GM12878 (cell line): ENCODE data around the gene GALNT17. TPM values are rescaled to one million over a fixed set of nuclear protein-coding genes. Genes with fewer than 3 reads are reported as not detected.

Experiments used
- ATAC-seq: fragments of 200-7000 bp; cut with Tn5 transposase; 3 replicates; pipeline ENCODE4 v1.9.1; 2020; ENCODE audit warnings: mild to moderate bottlenecking, moderate library complexity
- BruUV-seq: library from RNA; stranded (reverse); fragments of 400-500 nt; replicated peaks from 2 replicates; lab custom pipeline; 2021; lab: Mats Ljungman, UMichigan
- CTCF ChIA-PET: fragments of 300-600 bp; sonication (Branson Sonifier 250); formaldehyde crosslinking; extraction: SDS; loops from one replicate; lab custom pipeline; 2021; ENCODE audit warnings: inconsistent platforms; lab: Yijun Ruan, JAX
- POLR2A ChIA-PET: fragments of 350-600 bp; formaldehyde crosslinking; extraction: SDS; loops from one replicate; lab custom pipeline; 2021; ENCODE audit warnings: inconsistent platforms; lab: Charles Lee
- RAD21 ChIA-PET: fragments of 300-600 bp; sonication (Branson Sonifier 250); formaldehyde crosslinking; loops from one replicate; lab custom pipeline; 2023; ENCODE audit warnings: antibody characterized with exemption; ENCODE audit not compliant: unreplicated experiment; lab: Charles Lee
- SMC1A ChIA-PET: fragments of 300-600 bp; sonication (Branson Sonifier 250); formaldehyde crosslinking; loops from one replicate; lab custom pipeline; 2023; ENCODE audit not compliant: unreplicated experiment, uncharacterized antibody; lab: Charles Lee
- DNase-seq: peaks from one replicate; pipeline ENCODE4 v3.0.0-alpha.2; 2011; ENCODE audit warnings: low read depth, low spot score
- FAIRE-seq: peaks from 3 replicates; lab custom pipeline; 2011; peaks lifted over from hg19 to GRCh38; lab: Jason Lieb, UNC
- H2AFZ ChIP-seq: 2 replicates; pipeline ENCODE4 v1.6.0; 2011; ENCODE audit warnings: low read depth, low read length, control low read depth; ENCODE audit not compliant: control insufficient read depth
- H3K27ac ChIP-seq: 2 replicates; pipeline ENCODE4 v1.5.1; 2011; ENCODE audit warnings: control low read depth; ENCODE audit not compliant: control insufficient read depth, insufficient read depth
- H3K27me3 ChIP-seq, 2 experiments: replicated peaks in 1 of 2; 2 replicates each; pipeline versions ENCODE4 v1.6.0 to v1.6.1; 2011; ENCODE audit warnings: low read length in 1 of 2; ENCODE audit not compliant: control insufficient read depth in 2 of 2, insufficient read depth in 2 of 2
- H3K36me3 ChIP-seq, 2 experiments: 2 replicates each; pipeline ENCODE4 v1.5.1; 2011; ENCODE audit warnings: low read length in 1 of 2; ENCODE audit not compliant: control insufficient read depth in 2 of 2, insufficient read depth in 2 of 2
- H3K4me1 ChIP-seq: 2 replicates; pipeline ENCODE4 v1.6.1; 2011; ENCODE audit warnings: mild to moderate bottlenecking, low read length, moderate library complexity, mixed read lengths; ENCODE audit not compliant: control insufficient read depth, insufficient read depth
- H3K4me2 ChIP-seq: 2 replicates; pipeline ENCODE4 v1.6.0; 2011; ENCODE audit warnings: control low read depth; ENCODE audit not compliant: control insufficient read depth, insufficient read depth
- H3K4me3 ChIP-seq: fragments of 200-600 bp; sonication (generic); 2 replicates; pipeline ENCODE4 v1.5.1; 2016
- H3K79me2 ChIP-seq: 2 replicates; pipeline ENCODE4 v1.6.0; 2011; ENCODE audit warnings: low read length; ENCODE audit not compliant: control insufficient read depth, insufficient read depth
- H3K9ac ChIP-seq: 2 replicates; pipeline ENCODE4 v1.8.0; 2011; ENCODE audit warnings: low read length, control low read depth, mixed read lengths; ENCODE audit not compliant: control insufficient read depth, insufficient read depth
- H3K9me3 ChIP-seq: replicated peaks from 3 replicates; pipeline ENCODE4 v1.5.1; 2011; ENCODE audit warnings: mild to moderate bottlenecking, low read length; ENCODE audit not compliant: control insufficient read depth, insufficient read depth
- H4K20me1 ChIP-seq: 2 replicates; pipeline ENCODE4 v1.6.0; 2011; ENCODE audit not compliant: control insufficient read depth, insufficient read depth
- BACH1 ChIP-seq: fragments of 450-650 bp; IDR thresholded peaks from 2 replicates; pipeline ENCODE4 v1.6.1; 2017; ENCODE audit warnings: mild to moderate bottlenecking, borderline replicate concordance
- ESRRA ChIP-seq: IDR thresholded peaks from 2 replicates; pipeline ENCODE4 v1.6.1; 2012; ENCODE audit warnings: mild to moderate bottlenecking, low read length, improper control_type of control experiment
- EZH2 ChIP-seq: IDR thresholded peaks from 2 replicates; pipeline ENCODE4 v1.6.1; 2012; ENCODE audit warnings: low read depth, mild to moderate bottlenecking, control low read depth, inconsistent platforms, low read length, borderline replicate concordance; ENCODE audit not compliant: control insufficient read depth
- KDM1A ChIP-seq: fragments of 200-600 bp; sonication (generic); IDR thresholded peaks from 2 replicates; pipeline ENCODE4 v1.6.1; 2016; ENCODE audit warnings: borderline replicate concordance
- MEF2A ChIP-seq: IDR thresholded peaks from 2 replicates; pipeline ENCODE4 v1.6.1; 2011; ENCODE audit warnings: low read depth, mild to moderate bottlenecking, low read length, moderate library complexity; ENCODE audit not compliant: insufficient read depth
- SIN3A ChIP-seq: IDR thresholded peaks from 2 replicates; pipeline ENCODE4 v1.6.1; 2012; ENCODE audit warnings: low read depth, low read length, improper control_type of control experiment
- SIX5 ChIP-seq: IDR thresholded peaks from 2 replicates; pipeline ENCODE4 v1.6.1; 2011; ENCODE audit warnings: mild to moderate bottlenecking, low read depth, low read length, moderate library complexity; ENCODE audit not compliant: severe bottlenecking
- SPI1 ChIP-seq: IDR thresholded peaks from 2 replicates; pipeline ENCODE4 v1.6.1; 2011; ENCODE audit warnings: low read depth, mild to moderate bottlenecking, low read length, moderate library complexity, borderline replicate concordance; ENCODE audit not compliant: insufficient read depth
- STAT1 ChIP-seq: fragments of 450-650 bp; conservative IDR thresholded peaks from 2 replicates; pipeline ENCODE4 v1.6.1; 2014; ENCODE audit warnings: antibody characterized with exemption, mild to moderate bottlenecking
- ZNF207 ChIP-seq: fragments of 450-650 bp; IDR thresholded peaks from 2 replicates; pipeline ENCODE4 v1.6.1; 2014; ENCODE audit warnings: antibody characterized with exemption, mild to moderate bottlenecking, borderline replicate concordance
- ZNF622 ChIP-seq: fragments of 450-650 bp; IDR thresholded peaks from 2 replicates; pipeline ENCODE4 v1.6.1; 2017; ENCODE audit warnings: mild to moderate bottlenecking, inconsistent platforms
- WGBS: methylation state at CpG from one replicate; pipeline ENCODE4 v1.1.6; 2016; ENCODE audit warnings: low lambda C conversion rate; ENCODE audit not compliant: insufficient replicate concordance, insufficient coverage; ENCODE audit errors: missing lambda C conversion rate; 5-methylcytosine and 5-hydroxymethylcytosine counted together
- in situ Hi-C: fragments of 300-500 bp; cut with MboI; formaldehyde crosslinking; loops from 9 replicates; pipeline ENCODE4 v1.14.3; 2018; ENCODE audit warnings: mixed read lengths
- intact Hi-C: fragments of 100-400 bp; cut with micrococcal nuclease; formaldehyde crosslinking; loops from one replicate; pipeline ENCODE4 v1.14.2; 2022; ENCODE audit not compliant: unreplicated experiment
- polyA plus RNA-seq, 11 experiments: library from polyadenylated mRNA; depleted of rRNA in 4 of 11; unstranded in 6 of 11; stranded (reverse) in 5 of 11; fragments of >200 nt; fragmentation: Nextera tagmentation in 4 of 11; fragmentation: Illumina TruSeq in 1 of 11; extraction: Ambion mirVana in 4 of 11; extraction: Trizol in 1 of 11; gene quantifications; 1 replicate in 1 of 11; 2 replicates in 10 of 11; pipeline versions ENCODE4 v1.2.1 to v1.2.3, GENCODE V29; 2011 to 2016; ENCODE audit warnings: inconsistent platforms in 2 of 11, missing spikeins in 2 of 11, low read depth in 1 of 11
- total RNA-seq, 4 experiments: library from RNA; depleted of rRNA in 3 of 4; stranded (reverse); fragments of >200 nt in 3 of 4; fragmentation: Illumina TruSeq in 1 of 4; extraction: Trizol in 1 of 4; gene quantifications; 2 replicates each; pipeline versions ENCODE4 v1.2.1 to v1.2.3, GENCODE V29; 2013 to 2021

Gene GALNT17
- total and polyA plus RNA-seq, 10 of the 15 experiments (the other 5 are each of a cell fraction or from before 2014, with no cell fraction given), result 0.12 to 0.15 TPM; not detected in 8

DNA sequence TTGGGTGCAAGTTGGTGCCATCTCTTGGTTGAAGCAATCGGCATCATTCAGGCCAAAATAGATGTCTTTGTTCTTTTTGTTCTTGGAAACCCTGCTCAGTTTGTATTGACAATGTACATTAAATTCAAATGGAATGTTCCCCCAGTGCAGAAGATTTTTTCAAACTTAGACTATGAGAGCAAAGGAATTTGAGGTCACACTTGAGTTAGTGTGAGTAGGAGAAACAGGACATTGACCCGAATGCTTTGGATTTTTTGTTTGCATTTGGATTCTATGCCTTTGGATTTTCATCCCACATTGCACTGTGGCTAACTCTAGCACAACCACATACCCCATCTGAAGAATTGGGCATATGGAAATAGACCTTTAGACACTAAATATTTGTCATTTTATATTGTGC lies 480.0 kb downstream of the GALNT17 start:
- ChIA-PET SMC1A (interaction anchor here (1.0 kb wide), 1 partner anchor 19 kb away, joined by 3 read pairs; no protein-coding TSS in a partner anchor), RAD21 (no interaction called here), CTCF (no interaction called here), POLR2A (no interaction called here)
- no peaks in the 10 kb centered on the region for H4K20me1 ChIP-seq
- no peaks in the 10 kb centered on the region for H3K36me3 ChIP-seq
- no peak for DNase-seq
- in situ Hi-C loops, result no loop called here
- H3K79me2 ChIP-seq, result no peaks in the 10 kb centered on the region
- H3K4me2 ChIP-seq, result no peak overlapping the region
- H3K9me3 ChIP-seq, result no peaks in the 10 kb centered on the region
- FAIRE-seq, result no peak
- H3K27me3 ChIP-seq, result no peaks in the 10 kb centered on the region
- TF ChIP-seq ESRRA (no peak), SPI1 (no peak), ZNF622 (no peak), STAT1 (no peak), BACH1 (no peak), EZH2 (no peak), MEF2A (no peak), ZNF207 (no peak), SIN3A (no peak), KDM1A (no peak), SIX5 (no peak)
- 57% methylated on average over 2 of the region's 2 CpGs for WGBS
- no peak overlapping the region for H3K9ac ChIP-seq
- no peak for ATAC-seq
- intact Hi-C loops, result no loop called here
- H3K27ac ChIP-seq, result no peak overlapping the region
- H3K4me1 ChIP-seq, result no peaks in the 10 kb centered on the region
- H2AFZ ChIP-seq, result no peak overlapping the region
- no TSS peak for BruUV-seq
- no peak overlapping the region for H3K4me3 ChIP-seq
